GM21723 (cell line): ENCODE measurements around the gene GALNT8.
"Not testable (repeated sequence)": the region's sequence is repeated elsewhere in the genome, so short reads cannot be mapped to it uniquely, and the experiment has no call there.

Experiments used
- ATAC-seq: cut with Tn5 transposase; IDR thresholded peaks from one replicate; pipeline ENCODE4 v1.9.1; 2021; ENCODE audit warnings: mild to moderate bottlenecking, moderate library complexity; ENCODE audit not compliant: unreplicated experiment

The GALNT8 gene

GRCh38 chr12:4719821-4720636, at the start of gene GALNT8:
TSS of gene GALNT8 (plus strand) at chr12:4720400. CDS start at chr12:4720678, 278 bp downstream.
- no peak for ATAC-seq

- no peak for ATAC-seq
Measured at GRCh38 chr12:4679711-4680110, 40.5 kb upstream of the GALNT8 start.

- no peak for ATAC-seq
Measured at GRCh38 chr12:4681732-4682131, 38.5 kb upstream of the GALNT8 start.

- ATAC-seq = no peak
Measured at GRCh38 chr12:4685317-4685716, 34.9 kb upstream of the GALNT8 start.

GRCh38 chr12:4690760-4691159, 29.4 kb upstream of the GALNT8 start:
- ATAC-seq = no peak

- no peak for ATAC-seq
Measured at GRCh38 chr12:4700621-4701026, 19.6 kb upstream of the GALNT8 start.

GRCh38 chr12:4701395-4702190, 18.6 kb upstream of the GALNT8 start:
- no peak for ATAC-seq

- ATAC-seq = no peak
Measured at GRCh38 chr12:4703676-4704075, 16.5 kb upstream of the GALNT8 start.

- ATAC-seq = no peak
Measured at GRCh38 chr12:4705824-4706223, 14.4 kb upstream of the GALNT8 start.

- ATAC-seq = no peak
Measured at GRCh38 chr12:4707306-4707705, 12.9 kb upstream of the GALNT8 start.

GRCh38 chr12:4710113-4710512, 10.1 kb upstream of the GALNT8 start:
- no peak for ATAC-seq

- ATAC-seq = no peak
Measured at GRCh38 chr12:4714879-4715278, 5.3 kb upstream of the GALNT8 start.

- no peak for ATAC-seq
Measured at GRCh38 chr12:4717806-4718205, 2.4 kb upstream of the GALNT8 start.

- no peak for ATAC-seq
Measured at GRCh38 chr12:4720637-4720995, 416 bp downstream of the GALNT8 start.

- ATAC-seq = not testable (repeated sequence)
Measured at GRCh38 chr12:4721587-4721986, 1.4 kb downstream of the GALNT8 start.

- ATAC-seq = no peak
Measured at GRCh38 chr12:4723226-4723625, 3.0 kb downstream of the GALNT8 start.

- no peak for ATAC-seq
Measured at GRCh38 chr12:4725057-4725456, 4.9 kb downstream of the GALNT8 start.

GRCh38 chr12:4734625-4735340, 14.6 kb downstream of the GALNT8 start:
- ATAC-seq = no peak

- no peak for ATAC-seq
Measured at GRCh38 chr12:4736091-4736490, 15.9 kb downstream of the GALNT8 start.

- ATAC-seq = no peak
Measured at GRCh38 chr12:4738541-4738940, 18.3 kb downstream of the GALNT8 start.

- no peak for ATAC-seq
Measured at GRCh38 chr12:4742416-4742970, 22.3 kb downstream of the GALNT8 start.
